GM12878 (cell line): ENCODE data around the gene EHD4. TPM values are rescaled to one million over a fixed set of nuclear protein-coding genes. Genes with fewer than 3 reads are reported as not detected.

ENCODE experiments used
- ATAC-seq: fragments of 200-7000 bp; cut with Tn5 transposase; 3 replicates; pipeline ENCODE4 v1.9.1; 2020; ENCODE audit warnings: mild to moderate bottlenecking, moderate library complexity
- BruUV-seq: library from RNA; stranded (reverse); fragments of 400-500 nt; replicated peaks from 2 replicates; lab custom pipeline; 2021; lab: Mats Ljungman, UMichigan
- CTCF ChIA-PET: fragments of 300-600 bp; sonication (Branson Sonifier 250); formaldehyde crosslinking; extraction: SDS; loops from one replicate; lab custom pipeline; 2021; ENCODE audit warnings: inconsistent platforms; lab: Yijun Ruan, JAX
- POLR2A ChIA-PET: fragments of 350-600 bp; formaldehyde crosslinking; extraction: SDS; loops from one replicate; lab custom pipeline; 2021; ENCODE audit warnings: inconsistent platforms; lab: Charles Lee
- RAD21 ChIA-PET: fragments of 300-600 bp; sonication (Branson Sonifier 250); formaldehyde crosslinking; loops from one replicate; lab custom pipeline; 2023; ENCODE audit warnings: antibody characterized with exemption; ENCODE audit not compliant: unreplicated experiment; lab: Charles Lee
- SMC1A ChIA-PET: fragments of 300-600 bp; sonication (Branson Sonifier 250); formaldehyde crosslinking; loops from one replicate; lab custom pipeline; 2023; ENCODE audit not compliant: unreplicated experiment, uncharacterized antibody; lab: Charles Lee
- DNase-seq: peaks from one replicate; pipeline ENCODE4 v3.0.0-alpha.2; 2011; ENCODE audit warnings: low read depth, low spot score
- FAIRE-seq: peaks from 3 replicates; lab custom pipeline; 2011; peaks lifted over from hg19 to GRCh38; lab: Jason Lieb, UNC
- H2AFZ ChIP-seq: 2 replicates; pipeline ENCODE4 v1.6.0; 2011; ENCODE audit warnings: low read depth, low read length, control low read depth; ENCODE audit not compliant: control insufficient read depth
- H3K27ac ChIP-seq: 2 replicates; pipeline ENCODE4 v1.5.1; 2011; ENCODE audit warnings: control low read depth; ENCODE audit not compliant: control insufficient read depth, insufficient read depth
- H3K27me3 ChIP-seq, 2 experiments: replicated peaks in 1 of 2; 2 replicates each; pipeline versions ENCODE4 v1.6.0 to v1.6.1; 2011; ENCODE audit warnings: low read length in 1 of 2; ENCODE audit not compliant: control insufficient read depth in 2 of 2, insufficient read depth in 2 of 2
- H3K36me3 ChIP-seq, 2 experiments: 2 replicates each; pipeline ENCODE4 v1.5.1; 2011; ENCODE audit warnings: low read length in 1 of 2; ENCODE audit not compliant: control insufficient read depth in 2 of 2, insufficient read depth in 2 of 2
- H3K4me1 ChIP-seq: 2 replicates; pipeline ENCODE4 v1.6.1; 2011; ENCODE audit warnings: mild to moderate bottlenecking, low read length, moderate library complexity, mixed read lengths; ENCODE audit not compliant: control insufficient read depth, insufficient read depth
- H3K4me2 ChIP-seq: 2 replicates; pipeline ENCODE4 v1.6.0; 2011; ENCODE audit warnings: control low read depth; ENCODE audit not compliant: control insufficient read depth, insufficient read depth
- H3K4me3 ChIP-seq: fragments of 200-600 bp; sonication (generic); 2 replicates; pipeline ENCODE4 v1.5.1; 2016
- H3K79me2 ChIP-seq: 2 replicates; pipeline ENCODE4 v1.6.0; 2011; ENCODE audit warnings: low read length; ENCODE audit not compliant: control insufficient read depth, insufficient read depth
- H3K9ac ChIP-seq: 2 replicates; pipeline ENCODE4 v1.8.0; 2011; ENCODE audit warnings: low read length, control low read depth, mixed read lengths; ENCODE audit not compliant: control insufficient read depth, insufficient read depth
- H3K9me3 ChIP-seq: replicated peaks from 3 replicates; pipeline ENCODE4 v1.5.1; 2011; ENCODE audit warnings: mild to moderate bottlenecking, low read length; ENCODE audit not compliant: control insufficient read depth, insufficient read depth
- H4K20me1 ChIP-seq: 2 replicates; pipeline ENCODE4 v1.6.0; 2011; ENCODE audit not compliant: control insufficient read depth, insufficient read depth
- ATF7 ChIP-seq: fragments of 450-650 bp; IDR thresholded peaks from 2 replicates; pipeline ENCODE4 v1.6.1; 2016; ENCODE audit warnings: low read depth, mild to moderate bottlenecking
- CEBPB ChIP-seq, 2 experiments: fragments of 150-350 bp in 1 of 2; IDR thresholded peaks; 2 replicates each; pipeline ENCODE4 v1.6.1; 2012 to 2014; ENCODE audit warnings: low read depth in 2 of 2, low read length in 2 of 2, borderline replicate concordance in 1 of 2, inconsistent platforms in 1 of 2
- CREB1 ChIP-seq: IDR thresholded peaks from 2 replicates; pipeline ENCODE4 v1.6.1; 2012; ENCODE audit warnings: low read depth, mild to moderate bottlenecking, inconsistent platforms
- FOXM1 ChIP-seq: IDR thresholded peaks from 2 replicates; pipeline ENCODE4 v1.6.1; 2012; ENCODE audit warnings: low read depth, mild to moderate bottlenecking, inconsistent platforms, low read length, moderate library complexity
- MEF2A ChIP-seq: IDR thresholded peaks from 2 replicates; pipeline ENCODE4 v1.6.1; 2011; ENCODE audit warnings: low read depth, mild to moderate bottlenecking, low read length, moderate library complexity; ENCODE audit not compliant: insufficient read depth
- NR2F1 ChIP-seq: fragments of 450-650 bp; conservative IDR thresholded peaks from 2 replicates; pipeline ENCODE4 v1.6.1; 2017; ENCODE audit warnings: mild to moderate bottlenecking
- PAX5 ChIP-seq: IDR thresholded peaks from 2 replicates; pipeline ENCODE4 v1.6.1; 2011; ENCODE audit warnings: low read depth, low read length, borderline replicate concordance
- RAD21 ChIP-seq: IDR thresholded peaks from 2 replicates; pipeline ENCODE4 v1.6.1; 2011; ENCODE audit warnings: mild to moderate bottlenecking, low read depth, low read length, moderate library complexity; ENCODE audit not compliant: insufficient read depth
- RBBP5 ChIP-seq: fragments of 200-600 bp; sonication (generic); conservative IDR thresholded peaks from 2 replicates; pipeline ENCODE4 v1.6.1; 2016
- SREBF2 ChIP-seq: IDR thresholded peaks from 2 replicates; pipeline ENCODE4 v1.6.1; 2012; ENCODE audit warnings: mild to moderate bottlenecking, low read length
- SUZ12 ChIP-seq: fragments of 200-600 bp; sonication (generic); IDR thresholded peaks from one replicate; pipeline ENCODE4 v1.6.1; 2018; ENCODE audit warnings: antibody characterized with exemption, mild to moderate bottlenecking; ENCODE audit not compliant: unreplicated experiment
- TCF3 ChIP-seq: IDR thresholded peaks from 2 replicates; pipeline ENCODE4 v1.6.1; 2012; ENCODE audit warnings: low read depth, mild to moderate bottlenecking, low read length, borderline replicate concordance; ENCODE audit not compliant: insufficient read depth
- ZNF24 ChIP-seq: fragments of 450-650 bp; IDR thresholded peaks from 2 replicates; pipeline ENCODE4 v1.6.1; 2017; ENCODE audit warnings: antibody characterized with exemption, mild to moderate bottlenecking
- WGBS: methylation state at CpG from one replicate; pipeline ENCODE4 v1.1.6; 2016; ENCODE audit warnings: low lambda C conversion rate; ENCODE audit not compliant: insufficient replicate concordance, insufficient coverage; ENCODE audit errors: missing lambda C conversion rate; 5-methylcytosine and 5-hydroxymethylcytosine counted together
- in situ Hi-C: fragments of 300-500 bp; cut with MboI; formaldehyde crosslinking; loops from 9 replicates; pipeline ENCODE4 v1.14.3; 2018; ENCODE audit warnings: mixed read lengths
- intact Hi-C: fragments of 100-400 bp; cut with micrococcal nuclease; formaldehyde crosslinking; loops from one replicate; pipeline ENCODE4 v1.14.2; 2022; ENCODE audit not compliant: unreplicated experiment
- polyA plus RNA-seq, 11 experiments: library from polyadenylated mRNA; depleted of rRNA in 4 of 11; unstranded in 6 of 11; stranded (reverse) in 5 of 11; fragments of >200 nt; fragmentation: Nextera tagmentation in 4 of 11; fragmentation: Illumina TruSeq in 1 of 11; extraction: Ambion mirVana in 4 of 11; extraction: Trizol in 1 of 11; gene quantifications; 1 replicate in 1 of 11; 2 replicates in 10 of 11; pipeline versions ENCODE4 v1.2.1 to v1.2.3, GENCODE V29; 2011 to 2016; ENCODE audit warnings: inconsistent platforms in 2 of 11, missing spikeins in 2 of 11, low read depth in 1 of 11
- total RNA-seq, 4 experiments: library from RNA; depleted of rRNA in 3 of 4; stranded (reverse); fragments of >200 nt in 3 of 4; fragmentation: Illumina TruSeq in 1 of 4; extraction: Trizol in 1 of 4; gene quantifications; 2 replicates each; pipeline versions ENCODE4 v1.2.1 to v1.2.3, GENCODE V29; 2013 to 2021
- TF ChIP-seq, protein P1 (sequence below): fragments of 450-650 bp; IDR thresholded peaks from 2 replicates; pipeline ENCODE4 v1.6.1; 2017; ENCODE audit warnings: mild to moderate bottlenecking, low read depth, inconsistent platforms; ENCODE audit not compliant: poor library complexity, severe bottlenecking
- TF ChIP-seq, protein P2 (sequence below): fragments of 150-350 bp; IDR thresholded peaks from 2 replicates; pipeline ENCODE4 v1.6.1; 2014; ENCODE audit warnings: mild to moderate bottlenecking, low read depth, low read length
- TF ChIP-seq, protein P3 (sequence below): fragments of 450-650 bp; IDR thresholded peaks from 2 replicates; pipeline ENCODE4 v1.6.1; 2017; ENCODE audit warnings: mild to moderate bottlenecking
- TF ChIP-seq, protein P4 (sequence below): fragments of 450-650 bp; IDR thresholded peaks from 2 replicates; pipeline ENCODE4 v1.6.1; 2018; ENCODE audit warnings: mild to moderate bottlenecking, low read depth, moderate library complexity; ENCODE audit not compliant: partially characterized antibody

Gene EHD4
- total and polyA plus RNA-seq, 10 of the 15 experiments (the other 5 are each of a cell fraction or from before 2014, with no cell fraction given) = 4.2 to 62.9 (median 44.7) TPM

DNA sequence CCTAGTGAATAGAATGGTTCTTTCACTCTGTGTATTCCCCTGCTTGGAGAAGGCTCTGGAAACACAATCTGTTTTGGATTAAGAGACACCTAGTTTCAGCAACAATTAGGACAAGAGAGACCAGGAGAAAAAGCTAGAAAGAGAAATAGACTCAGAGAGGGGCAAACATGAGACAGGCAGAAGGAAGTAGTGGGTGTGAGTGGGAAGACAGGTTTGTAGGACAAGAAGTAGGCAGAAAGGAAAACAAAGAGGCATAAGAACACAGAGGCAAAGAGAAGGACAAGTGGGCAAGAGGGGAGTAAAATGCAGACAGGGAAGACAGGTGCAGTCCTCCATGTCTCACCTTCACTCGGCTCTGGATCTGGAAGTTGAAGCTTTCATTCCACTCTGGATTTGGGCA, 35.0 kb upstream of the EHD4 start:
- H2AFZ ChIP-seq = no peak overlapping the region
- no peak overlapping the region for H3K4me2 ChIP-seq
- in situ Hi-C loops = no loop called here
- FAIRE-seq (no peak), ATAC-seq (no peak), DNase-seq (no peak)
- H3K4me1 ChIP-seq = peaks cover 9% of the 10 kb centered on the region
- no peaks in the 10 kb centered on the region for H3K9me3 ChIP-seq
- no peak overlapping the region for H3K4me3 ChIP-seq
- H3K27me3 ChIP-seq = no peaks in the 10 kb centered on the region
- ChIA-PET RAD21 (no interaction called here), CTCF (interaction anchor here (0.9 kb wide), 1 partner anchor 50 kb away, joined by 3 read pairs; no protein-coding TSS in a partner anchor), SMC1A (interaction anchor here (0.7 kb wide), 1 partner anchor 18 kb away, joined by 3 read pairs; no protein-coding TSS in a partner anchor), POLR2A (no interaction called here)
- BruUV-seq = no TSS peak
- intact Hi-C loops = no loop called here
- H3K36me3 ChIP-seq = no peaks in the 10 kb centered on the region
- no peak overlapping the region for H3K9ac ChIP-seq
- TF ChIP-seq TCF3 (no peak), ATF7 (no peak), MEF2A (no peak), FOXM1 (no peak), PAX5 (no peak), CEBPB (IDR thresholded peaks at IDR 0.05; ENCODE audit: borderline replicate concordance in 1 of 2, low read depth in 2 of 2, low read length in 2 of 2) (no peak), RAD21 (no peak), SREBF2 (no peak), ZNF24 (no peak), CREB1 (no peak), SUZ12 (no peak), NR2F1 (no peak), RBBP5 (no peak)
- TF ChIP-seq, protein P1, sequence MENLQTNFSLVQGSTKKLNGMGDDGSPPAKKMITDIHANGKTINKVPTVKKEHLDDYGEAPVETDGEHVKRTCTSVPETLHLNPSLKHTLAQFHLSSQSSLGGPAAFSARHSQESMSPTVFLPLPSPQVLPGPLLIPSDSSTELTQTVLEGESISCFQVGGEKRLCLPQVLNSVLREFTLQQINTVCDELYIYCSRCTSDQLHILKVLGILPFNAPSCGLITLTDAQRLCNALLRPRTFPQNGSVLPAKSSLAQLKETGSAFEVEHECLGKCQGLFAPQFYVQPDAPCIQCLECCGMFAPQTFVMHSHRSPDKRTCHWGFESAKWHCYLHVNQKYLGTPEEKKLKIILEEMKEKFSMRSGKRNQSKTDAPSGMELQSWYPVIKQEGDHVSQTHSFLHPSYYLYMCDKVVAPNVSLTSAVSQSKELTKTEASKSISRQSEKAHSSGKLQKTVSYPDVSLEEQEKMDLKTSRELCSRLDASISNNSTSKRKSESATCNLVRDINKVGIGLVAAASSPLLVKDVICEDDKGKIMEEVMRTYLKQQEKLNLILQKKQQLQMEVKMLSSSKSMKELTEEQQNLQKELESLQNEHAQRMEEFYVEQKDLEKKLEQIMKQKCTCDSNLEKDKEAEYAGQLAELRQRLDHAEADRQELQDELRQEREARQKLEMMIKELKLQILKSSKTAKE = no peak
- TF ChIP-seq, protein P2, sequence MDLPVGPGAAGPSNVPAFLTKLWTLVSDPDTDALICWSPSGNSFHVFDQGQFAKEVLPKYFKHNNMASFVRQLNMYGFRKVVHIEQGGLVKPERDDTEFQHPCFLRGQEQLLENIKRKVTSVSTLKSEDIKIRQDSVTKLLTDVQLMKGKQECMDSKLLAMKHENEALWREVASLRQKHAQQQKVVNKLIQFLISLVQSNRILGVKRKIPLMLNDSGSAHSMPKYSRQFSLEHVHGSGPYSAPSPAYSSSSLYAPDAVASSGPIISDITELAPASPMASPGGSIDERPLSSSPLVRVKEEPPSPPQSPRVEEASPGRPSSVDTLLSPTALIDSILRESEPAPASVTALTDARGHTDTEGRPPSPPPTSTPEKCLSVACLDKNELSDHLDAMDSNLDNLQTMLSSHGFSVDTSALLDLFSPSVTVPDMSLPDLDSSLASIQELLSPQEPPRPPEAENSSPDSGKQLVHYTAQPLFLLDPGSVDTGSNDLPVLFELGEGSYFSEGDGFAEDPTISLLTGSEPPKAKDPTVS = no peak
- TF ChIP-seq, protein P3, sequence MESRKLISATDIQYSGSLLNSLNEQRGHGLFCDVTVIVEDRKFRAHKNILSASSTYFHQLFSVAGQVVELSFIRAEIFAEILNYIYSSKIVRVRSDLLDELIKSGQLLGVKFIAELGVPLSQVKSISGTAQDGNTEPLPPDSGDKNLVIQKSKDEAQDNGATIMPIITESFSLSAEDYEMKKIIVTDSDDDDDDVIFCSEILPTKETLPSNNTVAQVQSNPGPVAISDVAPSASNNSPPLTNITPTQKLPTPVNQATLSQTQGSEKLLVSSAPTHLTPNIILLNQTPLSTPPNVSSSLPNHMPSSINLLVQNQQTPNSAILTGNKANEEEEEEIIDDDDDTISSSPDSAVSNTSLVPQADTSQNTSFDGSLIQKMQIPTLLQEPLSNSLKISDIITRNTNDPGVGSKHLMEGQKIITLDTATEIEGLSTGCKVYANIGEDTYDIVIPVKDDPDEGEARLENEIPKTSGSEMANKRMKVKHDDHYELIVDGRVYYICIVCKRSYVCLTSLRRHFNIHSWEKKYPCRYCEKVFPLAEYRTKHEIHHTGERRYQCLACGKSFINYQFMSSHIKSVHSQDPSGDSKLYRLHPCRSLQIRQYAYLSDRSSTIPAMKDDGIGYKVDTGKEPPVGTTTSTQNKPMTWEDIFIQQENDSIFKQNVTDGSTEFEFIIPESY = no peak
- TF ChIP-seq, protein P4, sequence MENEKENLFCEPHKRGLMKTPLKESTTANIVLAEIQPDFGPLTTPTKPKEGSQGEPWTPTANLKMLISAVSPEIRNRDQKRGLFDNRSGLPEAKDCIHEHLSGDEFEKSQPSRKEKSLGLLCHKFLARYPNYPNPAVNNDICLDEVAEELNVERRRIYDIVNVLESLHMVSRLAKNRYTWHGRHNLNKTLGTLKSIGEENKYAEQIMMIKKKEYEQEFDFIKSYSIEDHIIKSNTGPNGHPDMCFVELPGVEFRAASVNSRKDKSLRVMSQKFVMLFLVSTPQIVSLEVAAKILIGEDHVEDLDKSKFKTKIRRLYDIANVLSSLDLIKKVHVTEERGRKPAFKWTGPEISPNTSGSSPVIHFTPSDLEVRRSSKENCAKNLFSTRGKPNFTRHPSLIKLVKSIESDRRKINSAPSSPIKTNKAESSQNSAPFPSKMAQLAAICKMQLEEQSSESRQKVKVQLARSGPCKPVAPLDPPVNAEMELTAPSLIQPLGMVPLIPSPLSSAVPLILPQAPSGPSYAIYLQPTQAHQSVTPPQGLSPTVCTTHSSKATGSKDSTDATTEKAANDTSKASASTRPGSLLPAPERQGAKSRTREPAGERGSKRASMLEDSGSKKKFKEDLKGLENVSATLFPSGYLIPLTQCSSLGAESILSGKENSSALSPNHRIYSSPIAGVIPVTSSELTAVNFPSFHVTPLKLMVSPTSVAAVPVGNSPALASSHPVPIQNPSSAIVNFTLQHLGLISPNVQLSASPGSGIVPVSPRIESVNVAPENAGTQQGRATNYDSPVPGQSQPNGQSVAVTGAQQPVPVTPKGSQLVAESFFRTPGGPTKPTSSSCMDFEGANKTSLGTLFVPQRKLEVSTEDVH = no peak
- H4K20me1 ChIP-seq = no peaks in the 10 kb centered on the region
- H3K79me2 ChIP-seq = no peaks in the 10 kb centered on the region
- 36% methylated on average over 1 of the region's 1 CpG for WGBS
- no peak overlapping the region for H3K27ac ChIP-seq
